HG03280 (cell line): Measurements from ENCODE around the gene FAM149B1.

Source experiments
- ATAC-seq: cut with Tn5 transposase; IDR thresholded peaks from one replicate; pipeline ENCODE4 v1.9.1; 2021; ENCODE audit warnings: mild to moderate bottlenecking, moderate library complexity; ENCODE audit not compliant: unreplicated experiment

The FAM149B1 gene

DNA sequence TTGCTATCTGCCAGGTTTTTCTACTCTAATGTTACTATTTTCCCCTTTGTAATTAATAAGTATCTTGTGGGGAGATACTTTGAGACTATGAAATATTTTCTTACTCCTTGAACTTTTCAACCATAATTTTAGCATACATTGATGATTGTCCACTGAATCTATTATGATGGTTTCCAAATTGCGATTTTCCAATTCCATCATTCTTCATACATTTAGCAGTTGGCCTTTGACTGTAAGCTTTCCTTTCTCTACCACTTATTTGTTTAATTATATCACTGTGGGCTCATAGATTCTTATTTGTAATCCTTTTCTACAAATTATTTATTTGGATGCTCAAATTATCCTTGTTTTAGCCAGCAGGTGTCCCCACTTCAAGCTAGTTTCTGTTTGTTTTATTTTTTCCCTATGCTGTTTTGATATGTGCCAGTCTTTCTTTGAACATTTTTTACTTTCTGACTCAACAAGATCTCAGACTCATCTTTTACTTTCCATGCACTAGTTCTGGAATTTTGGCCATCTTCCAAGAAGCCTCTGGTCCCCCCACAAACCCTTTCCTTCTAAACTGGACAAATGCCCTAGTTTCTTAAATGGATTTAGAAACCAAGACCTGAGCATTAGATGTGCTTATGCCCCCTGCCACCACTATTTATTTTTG is 95.9 kb downstream of the FAM149B1 start:
- ATAC-seq = no peak

DNA sequence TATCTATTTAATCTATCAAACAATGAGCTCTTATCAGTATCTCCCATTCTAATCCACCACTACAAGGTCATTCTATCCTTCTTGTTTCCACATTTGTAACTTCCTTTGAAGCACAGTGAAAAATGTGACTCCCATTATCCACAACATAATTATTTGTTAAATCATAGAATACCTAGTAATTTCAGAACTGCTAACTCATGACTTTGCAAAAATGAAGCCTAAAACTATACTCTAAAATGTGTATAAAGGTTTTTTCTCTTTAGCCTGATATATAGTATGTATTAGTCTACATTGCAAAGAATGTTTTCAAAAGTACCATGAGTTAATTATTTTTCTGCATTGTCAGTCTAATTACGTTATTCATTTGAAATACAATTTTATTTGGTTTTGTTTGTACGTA is 96.5 kb downstream of the FAM149B1 start:
- no peak for ATAC-seq

DNA sequence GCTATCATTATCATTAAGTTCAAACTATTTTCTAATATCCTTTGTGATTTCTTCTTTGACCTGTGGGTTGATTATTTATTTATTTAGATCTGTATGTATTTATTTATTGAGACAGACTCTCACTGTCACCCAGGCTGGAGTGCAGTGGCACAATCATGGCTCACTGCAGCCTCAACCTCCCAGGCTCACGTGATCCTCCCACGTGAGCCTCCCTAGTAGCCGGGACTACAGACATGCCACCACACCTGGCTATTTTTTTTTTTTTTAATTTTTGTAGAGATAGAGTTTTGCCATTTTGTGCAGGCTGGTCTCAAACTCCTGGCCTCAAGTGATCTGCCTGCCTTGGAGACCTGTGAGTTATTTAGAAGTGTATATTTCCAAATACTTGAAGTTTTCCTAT is 113.2 kb downstream of the FAM149B1 start:
- no peak for ATAC-seq

DNA sequence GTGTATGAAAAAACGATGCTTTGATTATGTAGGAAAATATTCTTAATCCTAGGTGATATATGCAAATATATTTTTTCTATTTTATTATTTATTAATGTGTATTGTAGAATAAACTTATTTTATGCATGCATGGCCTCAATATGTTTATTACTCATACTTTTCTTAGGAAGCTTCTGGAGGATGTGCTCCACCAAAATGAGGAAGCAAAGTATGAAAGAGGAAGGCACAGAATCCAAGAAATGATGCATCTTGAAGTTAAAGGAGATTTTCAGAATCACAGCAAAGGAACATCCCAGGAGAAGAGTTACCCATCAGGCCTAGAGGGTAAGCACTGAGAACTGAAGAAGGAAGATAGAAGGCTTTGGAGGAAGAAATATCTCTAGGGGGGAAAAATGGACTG is 119.5 kb downstream of the FAM149B1 start:
- no peak for ATAC-seq

DNA sequence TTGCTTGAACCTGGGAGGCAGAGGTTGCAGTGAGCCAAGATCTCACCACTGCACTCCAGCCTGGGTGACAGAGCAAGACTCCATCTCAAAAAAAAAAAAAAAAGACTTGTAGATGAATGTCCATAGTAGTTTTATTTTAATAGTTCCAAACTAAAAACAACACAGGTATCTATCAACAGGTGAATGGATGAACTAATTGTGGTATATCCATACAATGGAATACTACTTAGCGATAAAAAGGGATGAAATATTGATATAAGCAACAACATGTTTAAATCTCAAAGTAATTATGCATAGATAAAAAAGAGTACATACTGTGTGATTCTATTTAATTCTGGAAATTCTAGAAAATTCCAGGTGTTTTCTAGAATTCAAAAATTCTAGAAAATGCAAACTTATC is 122.0 kb downstream of the FAM149B1 start:
- no peak for ATAC-seq

DNA sequence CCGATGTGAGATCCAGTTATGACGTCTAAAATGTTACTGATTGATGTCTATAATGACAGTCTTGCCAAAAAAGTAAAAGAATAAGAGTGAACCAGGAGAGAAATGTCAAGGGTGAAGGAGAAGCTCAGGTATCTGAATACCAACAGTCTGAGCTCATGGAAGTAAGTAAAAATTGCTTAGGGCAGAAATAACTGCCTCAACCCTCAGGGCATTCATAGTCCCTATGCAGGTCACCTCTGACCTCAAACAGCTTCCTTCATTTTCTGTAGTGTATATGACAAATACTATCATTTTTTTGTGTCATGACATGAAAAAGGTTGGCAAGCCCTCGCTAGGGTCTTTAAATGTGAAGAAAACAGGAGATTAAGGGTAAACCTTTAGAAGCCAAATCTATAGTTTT is 125.5 kb downstream of the FAM149B1 start:
- ATAC-seq = no peak
